K562 (cell line): ENCODE measurements around the gene ADGRD1. TPM values are rescaled to one million over a fixed set of nuclear protein-coding genes. Genes with fewer than 3 reads are reported as not detected.

Experiments
- ATAC-seq: fragments of 200-7000 bp; cut with Tn5 transposase; 3 replicates; pipeline ENCODE4 v1.9.1; 2020; ENCODE audit warnings: moderate library complexity
- BruUV-seq: library from RNA; stranded (reverse); fragments of 400-500 nt; replicated peaks from 2 replicates; lab custom pipeline; 2021; lab: Mats Ljungman, UMichigan
- CTCF ChIA-PET: fragments of 300-600 bp; formaldehyde crosslinking; extraction: SDS; loops from one replicate; lab custom pipeline; 2021; ENCODE audit warnings: low intra/inter-chr PET ratio; lab: Yijun Ruan, JAX
- POLR2A ChIA-PET: fragments of 300-600, 350-650 bp; sonication (Branson Sonifier 250); formaldehyde crosslinking; extraction: SDS; loops from one replicate; lab custom pipeline; 2021; ENCODE audit warnings: antibody characterized with exemption, inconsistent platforms; lab: Yijun Ruan, JAX
- DNase-seq, 4 experiments: peaks; one replicate each; pipeline versions ENCODE4 v3.0.0 to v3.0.0-alpha.2; 2011 to 2018; ENCODE audit warnings: low spot score in 3 of 4, mixed read lengths in 3 of 4; ENCODE audit errors: extremely low read depth in 1 of 4
- FAIRE-seq: peaks from 2 replicates; lab custom pipeline; 2011; peaks lifted over from hg19 to GRCh38; lab: Jason Lieb, UNC
- H2AFZ ChIP-seq: 2 replicates; pipeline ENCODE4 v1.6.0; 2011; ENCODE audit warnings: low read depth, low read length, control low read depth, inconsistent platforms
- H3K27ac ChIP-seq: fragments of 200-600 bp; 3 replicates; pipeline ENCODE4 v1.8.0; 2011; ENCODE audit warnings: low read depth, mild to moderate bottlenecking, control low read depth, inconsistent platforms, low read length, moderate library complexity, mixed read lengths; ENCODE audit errors: extremely low read depth
- H3K27me3 ChIP-seq, 2 experiments: fragments of 300-600 bp in 1 of 2; 2 replicates in 1 of 2; 3 replicates in 1 of 2; pipeline versions ENCODE4 v1.6.0 to v1.8.0; 2011; ENCODE audit warnings: inconsistent platforms in 2 of 2, low read length in 2 of 2, mild to moderate bottlenecking in 1 of 2, mixed read lengths in 1 of 2, moderate library complexity in 1 of 2; ENCODE audit not compliant: control insufficient read depth in 2 of 2, insufficient read depth in 2 of 2
- H3K36me3 ChIP-seq: fragments of 300-600 bp; 3 replicates; pipeline ENCODE4 v1.8.0; 2011; ENCODE audit warnings: mild to moderate bottlenecking, low read length, inconsistent platforms; ENCODE audit not compliant: control insufficient read depth, insufficient read depth
- H3K4me1 ChIP-seq, 2 experiments: fragments of 200-600 bp in 1 of 2; replicated peaks in 1 of 2; 2 replicates in 1 of 2; 3 replicates in 1 of 2; pipeline versions ENCODE4 v1.5.1 to v1.8.0; 2011; ENCODE audit warnings: inconsistent platforms in 2 of 2, low read length in 2 of 2, mild to moderate bottlenecking in 1 of 2, mixed read lengths in 1 of 2, moderate library complexity in 1 of 2; ENCODE audit not compliant: control insufficient read depth in 2 of 2, insufficient read depth in 2 of 2
- H3K4me2 ChIP-seq: 2 replicates; pipeline ENCODE4 v1.6.1; 2011; ENCODE audit warnings: low read length, control low read depth, inconsistent platforms, mixed read lengths; ENCODE audit not compliant: insufficient read depth
- H3K4me3 ChIP-seq: fragments of 200-600 bp; sonication (generic), shearing (Covaris generic); 2 replicates; pipeline ENCODE4 v1.5.1; 2016; ENCODE audit warnings: control low read depth, inconsistent platforms
- H3K79me2 ChIP-seq: fragments of 200-600 bp; 3 replicates; pipeline ENCODE4 v1.8.0; 2011; ENCODE audit warnings: low read length, inconsistent platforms; ENCODE audit not compliant: control insufficient read depth, insufficient read depth
- H3K9ac ChIP-seq, 2 experiments: 2 replicates each; pipeline versions ENCODE4 v1.6.0 to v1.6.1; 2011; ENCODE audit warnings: low read depth in 2 of 2, low read length in 2 of 2, control low read depth in 1 of 2, inconsistent platforms in 1 of 2, mild to moderate bottlenecking in 1 of 2, mixed read lengths in 1 of 2; ENCODE audit not compliant: insufficient read depth in 1 of 2
- H3K9me1 ChIP-seq: one replicate; pipeline ENCODE4 v1.6.0; 2011; ENCODE audit warnings: inconsistent platforms, mild to moderate bottlenecking, low read length, moderate library complexity; ENCODE audit not compliant: control insufficient read depth, insufficient read depth
- H3K9me3 ChIP-seq: replicated peaks from 2 replicates; pipeline ENCODE4 v1.5.1; 2011; ENCODE audit warnings: low read depth, low read length, inconsistent platforms; ENCODE audit not compliant: control insufficient read depth, insufficient read depth
- H4K20me1 ChIP-seq: replicated peaks from 2 replicates; pipeline ENCODE4 v1.6.1; 2011; ENCODE audit warnings: low read length, inconsistent platforms, mixed read lengths; ENCODE audit not compliant: control insufficient read depth, insufficient read depth
- BACH1 ChIP-seq: fragments of 200-800 bp; sonication (Bioruptor generic); IDR thresholded peaks from 2 replicates; pipeline ENCODE4 v1.6.1; 2016; ENCODE audit warnings: missing genetic modification characterization, missing compliant biosample characterization
- BHLHE40 ChIP-seq: IDR thresholded peaks from 2 replicates; pipeline ENCODE4 v1.6.1; 2011; ENCODE audit warnings: low read length, improper control_type of control experiment
- C11orf30 ChIP-seq: fragments of 450-650 bp; IDR thresholded peaks from 2 replicates; pipeline ENCODE4 v1.6.1; 2016; ENCODE audit warnings: low read depth, mild to moderate bottlenecking
- ETS2 ChIP-seq: IDR thresholded peaks from 2 replicates; pipeline ENCODE4 v1.6.1; 2016; ENCODE audit warnings: borderline replicate concordance, missing genetic modification characterization, mild to moderate bottlenecking, moderate library complexity, missing compliant biosample characterization; ENCODE audit not compliant: poor library complexity, severe bottlenecking
- SLC30A9 ChIP-seq: fragments of 250-450 bp; sonication (Bioruptor Pico); IDR thresholded peaks from 2 replicates; pipeline ENCODE4 v1.8.0; 2022; ENCODE audit warnings: mild to moderate bottlenecking, moderate library complexity
- SMARCC2 ChIP-seq: fragments of 450-650 bp; IDR thresholded peaks from 2 replicates; pipeline ENCODE4 v1.6.1; 2017; ENCODE audit warnings: antibody characterized with exemption, moderate library complexity, mild to moderate bottlenecking, low read depth
- ZBTB7A ChIP-seq: IDR thresholded peaks from 2 replicates; pipeline ENCODE4 v1.6.1; 2011; ENCODE audit warnings: low read depth, mild to moderate bottlenecking, low read length, moderate library complexity, borderline replicate concordance; ENCODE audit not compliant: control insufficient read depth
- ZNF140 ChIP-seq: fragments of 250-450 bp; sonication (Bioruptor Pico); IDR thresholded peaks from 2 replicates; pipeline ENCODE4 v1.8.0; 2021; ENCODE audit warnings: moderate library complexity, mild to moderate bottlenecking, inconsistent platforms
- ZNF212 ChIP-seq: fragments of 450-650 bp; formaldehyde crosslinking; IDR thresholded peaks from 2 replicates; pipeline ENCODE4 v1.4.0; 2020; ENCODE audit warnings: mild to moderate bottlenecking
- ZNF316 ChIP-seq: fragments of 450-650 bp; IDR thresholded peaks from 2 replicates; pipeline ENCODE4 v1.6.1; 2016
- WGBS: fragments of 100-300 bp; shearing (Covaris generic); methylation state at CpG from one replicate; pipeline ENCODE4 v1.1.6; 2016; ENCODE audit warnings: low coverage, mixed read lengths; ENCODE audit not compliant: insufficient coverage; ENCODE audit errors: missing lambda C conversion rate; 5-methylcytosine and 5-hydroxymethylcytosine counted together
- in situ Hi-C: fragments of 300-500 bp; cut with MboI; formaldehyde crosslinking; loops from 4 replicates; pipeline ENCODE4 v1.15.0; 2018; ENCODE audit warnings: inconsistent platforms, mixed read lengths
- intact Hi-C: fragments of 100-400 bp; cut with micrococcal nuclease; formaldehyde crosslinking; loops from 2 replicates; pipeline ENCODE4 v1.14.2; 2022
- polyA plus RNA-seq, 8 experiments: library from polyadenylated mRNA; depleted of rRNA in 4 of 8; stranded (reverse) in 5 of 8; unstranded in 3 of 8; fragments of >200 nt; fragmentation: Nextera tagmentation in 2 of 8; fragmentation: Illumina TruSeq in 1 of 8; extraction: Ambion mirVana in 2 of 8; extraction: Trizol in 1 of 8; gene quantifications; 2 replicates each; pipeline versions ENCODE4 v1.2.1 to v1.2.3, GENCODE V29; 2011 to 2014; ENCODE audit warnings: inconsistent platforms in 1 of 8, missing spikeins in 1 of 8
- total RNA-seq, 7 experiments: library from RNA; depleted of rRNA in 6 of 7; stranded (reverse); fragments of >200 nt in 6 of 7; fragmentation: Illumina TruSeq in 2 of 7; extraction: Trizol in 2 of 7; gene quantifications; 2 replicates each; pipeline versions ENCODE4 v1.2.1 to v1.2.3, GENCODE V29; 2011 to 2021; ENCODE audit warnings: low replicate concordance in 1 of 7
- TF ChIP-seq, protein P1 (sequence below), 3 experiments: fragments of 200-800 bp in 1 of 3; fragments of 250-450 bp in 1 of 3; fragments of 450-650 bp in 1 of 3; sonication (Bioruptor Pico) in 1 of 3; sonication (Bioruptor generic) in 1 of 3; formaldehyde crosslinking in 1 of 3; IDR thresholded peaks; 2 replicates each; pipeline versions ENCODE4 v1.6.1 to v1.8.0; 2016 to 2022; ENCODE audit warnings: mild to moderate bottlenecking in 2 of 3, missing genetic modification characterization in 2 of 3, missing compliant biosample characterization in 1 of 3, moderate library complexity in 1 of 3

Gene ADGRD1
- total and polyA plus RNA-seq, 9 of the 15 experiments (the other 6 are each of a cell fraction or from before 2014, with no cell fraction given): 1.7 to 11.7 (median 3.3) TPM

DNA sequence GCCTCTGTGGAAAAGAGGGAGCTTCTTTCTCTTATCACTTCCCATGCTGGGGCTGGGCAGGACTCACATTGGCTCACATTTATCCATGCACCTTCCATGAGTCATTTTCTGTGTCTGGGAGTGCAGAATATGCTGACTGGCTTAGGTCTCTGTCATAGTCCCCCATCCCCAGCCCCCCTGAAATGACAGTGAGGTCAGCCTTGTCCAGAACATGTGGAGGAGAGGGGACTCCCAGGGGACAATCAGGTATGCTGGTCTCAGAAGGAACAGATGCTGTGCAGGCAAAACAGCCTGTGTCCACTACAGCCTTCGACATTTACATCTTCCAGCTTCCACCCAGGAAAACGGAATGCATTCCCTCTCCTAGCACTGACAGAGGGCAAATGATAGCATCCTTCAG lies 35.0 kb downstream of the ADGRD1 start:
- Histone ChIP-seq H3K27me3 (peaks cover 10 to 39% of the 10 kb centered on the region in 2 experiments; a peak in 4 of 5 replicates), H3K4me3 (no peak overlapping the region), H3K9me3 (no peaks in the 10 kb centered on the region), H3K27ac (no peak overlapping the region), H3K36me3 (no peaks in the 10 kb centered on the region), H3K4me1 (peaks cover 0 to 2% of the 10 kb centered on the region in 2 experiments; a peak in 1 of 5 replicates), H3K9ac (no peak overlapping the region), H3K79me2 (no peaks in the 10 kb centered on the region), H2AFZ (no peak overlapping the region), H3K4me2 (no peak overlapping the region), H4K20me1 (no peaks in the 10 kb centered on the region), H3K9me1 (peaks cover 2% of the 10 kb centered on the region)
- DNase-seq: no peak
- BruUV-seq: no TSS peak
- in situ Hi-C loops: no loop called here
- intact Hi-C loops: no loop called here
- TF ChIP-seq C11orf30 (peak; percentile 30; the same call in 1 of the 2 replicates), ZNF316 (0 out of 2 replicates have a peak, but pooled peaks have one; percentile 6), BACH1 (tag) (no peak)
- WGBS: 4% methylated on average over 2 of the region's 2 CpGs
- ChIA-PET CTCF (no interaction called here), POLR2A (no interaction called here)
- no peak for ATAC-seq
- FAIRE-seq: no peak

DNA sequence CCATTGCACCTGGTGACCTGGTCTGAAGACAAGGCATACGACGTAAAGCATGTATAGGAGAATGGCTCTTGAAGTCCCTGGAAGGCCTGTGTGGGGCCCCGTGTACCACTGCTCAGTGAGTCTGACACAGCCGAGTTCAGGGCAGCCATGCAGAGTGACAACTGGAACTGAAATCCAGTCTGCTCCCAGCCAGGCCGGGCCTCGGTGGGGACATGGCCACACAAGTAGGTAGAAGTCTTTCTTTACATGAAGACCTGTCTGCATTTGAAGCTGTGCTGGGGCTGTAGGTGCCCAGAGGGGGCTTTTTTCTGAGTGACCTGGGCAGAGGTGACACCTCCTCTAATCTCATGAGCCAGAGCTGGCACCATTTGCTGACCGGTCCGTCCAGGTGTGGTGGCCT lies 35.7 kb downstream of the ADGRD1 start:
- WGBS: 15% methylated on average over 8 of the region's 8 CpGs
- CTCF ChIA-PET: no interaction called here
- no peak for TF ChIP-seq ZNF212 (CRISPR knock-in tag)
- no peak for TF ChIP-seq SLC30A9 (CRISPR knock-in tag)
- no peak for TF ChIP-seq SMARCC2
- no peak for TF ChIP-seq ZBTB7A
- TF ChIP-seq ZNF140: no peak
- no peak for TF ChIP-seq BHLHE40
- no peak for TF ChIP-seq ETS2 (tag)
- TF ChIP-seq, protein P1, sequence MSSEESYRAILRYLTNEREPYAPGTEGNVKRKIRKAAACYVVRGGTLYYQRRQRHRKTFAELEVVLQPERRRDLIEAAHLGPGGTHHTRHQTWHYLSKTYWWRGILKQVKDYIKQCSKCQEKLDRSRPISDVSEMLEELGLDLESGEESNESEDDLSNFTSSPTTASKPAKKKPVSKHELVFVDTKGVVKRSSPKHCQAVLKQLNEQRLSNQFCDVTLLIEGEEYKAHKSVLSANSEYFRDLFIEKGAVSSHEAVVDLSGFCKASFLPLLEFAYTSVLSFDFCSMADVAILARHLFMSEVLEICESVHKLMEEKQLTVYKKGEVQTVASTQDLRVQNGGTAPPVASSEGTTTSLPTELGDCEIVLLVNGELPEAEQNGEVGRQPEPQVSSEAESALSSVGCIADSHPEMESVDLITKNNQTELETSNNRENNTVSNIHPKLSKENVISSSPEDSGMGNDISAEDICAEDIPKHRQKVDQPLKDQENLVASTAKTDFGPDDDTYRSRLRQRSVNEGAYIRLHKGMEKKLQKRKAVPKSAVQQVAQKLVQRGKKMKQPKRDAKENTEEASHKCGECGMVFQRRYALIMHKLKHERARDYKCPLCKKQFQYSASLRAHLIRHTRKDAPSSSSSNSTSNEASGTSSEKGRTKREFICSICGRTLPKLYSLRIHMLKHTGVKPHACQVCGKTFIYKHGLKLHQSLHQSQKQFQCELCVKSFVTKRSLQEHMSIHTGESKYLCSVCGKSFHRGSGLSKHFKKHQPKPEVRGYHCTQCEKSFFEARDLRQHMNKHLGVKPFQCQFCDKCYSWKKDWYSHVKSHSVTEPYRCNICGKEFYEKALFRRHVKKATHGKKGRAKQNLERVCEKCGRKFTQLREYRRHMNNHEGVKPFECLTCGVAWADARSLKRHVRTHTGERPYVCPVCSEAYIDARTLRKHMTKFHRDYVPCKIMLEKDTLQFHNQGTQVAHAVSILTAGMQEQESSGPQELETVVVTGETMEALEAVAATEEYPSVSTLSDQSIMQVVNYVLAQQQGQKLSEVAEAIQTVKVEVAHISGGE (CRISPR knock-in tag; IDR thresholded peaks at IDR 0.05): no peak

More for the DNA sequence above, 35.7 kb downstream of the ADGRD1 start:
- Histone ChIP-seq H3K79me2 (no peaks in the 10 kb centered on the region), H3K4me1 (peaks cover 0 to 5% of the 10 kb centered on the region in 2 experiments; a peak in 1 of 5 replicates), H3K9ac (no peak overlapping the region), H3K4me3 (no peak overlapping the region), H4K20me1 (no peaks in the 10 kb centered on the region), H3K36me3 (no peaks in the 10 kb centered on the region), H3K4me2 (no peak overlapping the region), H3K9me3 (no peaks in the 10 kb centered on the region), H2AFZ (no peak overlapping the region), H3K9me1 (peaks cover 2% of the 10 kb centered on the region), H3K27me3 (peaks cover 10 to 39% of the 10 kb centered on the region in 2 experiments; a peak in 4 of 5 replicates), H3K27ac (no peak overlapping the region)
- in situ Hi-C loops (no loop called here), intact Hi-C loops (no loop called here)
- FAIRE-seq (no peak), ATAC-seq (peak; percentile 25; the same call in 2 of the 3 replicates), DNase-seq (no peak)
- POLR2A ChIA-PET: no interaction called here
- BruUV-seq: no TSS peak
